Suppressor macrophage treated with lipopolysaccharide for 1 hour (primary cell): ENCODE data around the gene PIF1.
A peak's percentile ranks its signal among the peaks of the same experiment; 100 is the strongest.

Source experiments
- DNase-seq, 3 donors: peaks; one replicate each; pipeline ENCODE4 v3.0.0-alpha.2; 2020 to 2022

The PIF1 gene, protein sequence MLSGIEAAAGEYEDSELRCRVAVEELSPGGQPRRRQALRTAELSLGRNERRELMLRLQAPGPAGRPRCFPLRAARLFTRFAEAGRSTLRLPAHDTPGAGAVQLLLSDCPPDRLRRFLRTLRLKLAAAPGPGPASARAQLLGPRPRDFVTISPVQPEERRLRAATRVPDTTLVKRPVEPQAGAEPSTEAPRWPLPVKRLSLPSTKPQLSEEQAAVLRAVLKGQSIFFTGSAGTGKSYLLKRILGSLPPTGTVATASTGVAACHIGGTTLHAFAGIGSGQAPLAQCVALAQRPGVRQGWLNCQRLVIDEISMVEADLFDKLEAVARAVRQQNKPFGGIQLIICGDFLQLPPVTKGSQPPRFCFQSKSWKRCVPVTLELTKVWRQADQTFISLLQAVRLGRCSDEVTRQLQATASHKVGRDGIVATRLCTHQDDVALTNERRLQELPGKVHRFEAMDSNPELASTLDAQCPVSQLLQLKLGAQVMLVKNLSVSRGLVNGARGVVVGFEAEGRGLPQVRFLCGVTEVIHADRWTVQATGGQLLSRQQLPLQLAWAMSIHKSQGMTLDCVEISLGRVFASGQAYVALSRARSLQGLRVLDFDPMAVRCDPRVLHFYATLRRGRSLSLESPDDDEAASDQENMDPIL

DNA sequence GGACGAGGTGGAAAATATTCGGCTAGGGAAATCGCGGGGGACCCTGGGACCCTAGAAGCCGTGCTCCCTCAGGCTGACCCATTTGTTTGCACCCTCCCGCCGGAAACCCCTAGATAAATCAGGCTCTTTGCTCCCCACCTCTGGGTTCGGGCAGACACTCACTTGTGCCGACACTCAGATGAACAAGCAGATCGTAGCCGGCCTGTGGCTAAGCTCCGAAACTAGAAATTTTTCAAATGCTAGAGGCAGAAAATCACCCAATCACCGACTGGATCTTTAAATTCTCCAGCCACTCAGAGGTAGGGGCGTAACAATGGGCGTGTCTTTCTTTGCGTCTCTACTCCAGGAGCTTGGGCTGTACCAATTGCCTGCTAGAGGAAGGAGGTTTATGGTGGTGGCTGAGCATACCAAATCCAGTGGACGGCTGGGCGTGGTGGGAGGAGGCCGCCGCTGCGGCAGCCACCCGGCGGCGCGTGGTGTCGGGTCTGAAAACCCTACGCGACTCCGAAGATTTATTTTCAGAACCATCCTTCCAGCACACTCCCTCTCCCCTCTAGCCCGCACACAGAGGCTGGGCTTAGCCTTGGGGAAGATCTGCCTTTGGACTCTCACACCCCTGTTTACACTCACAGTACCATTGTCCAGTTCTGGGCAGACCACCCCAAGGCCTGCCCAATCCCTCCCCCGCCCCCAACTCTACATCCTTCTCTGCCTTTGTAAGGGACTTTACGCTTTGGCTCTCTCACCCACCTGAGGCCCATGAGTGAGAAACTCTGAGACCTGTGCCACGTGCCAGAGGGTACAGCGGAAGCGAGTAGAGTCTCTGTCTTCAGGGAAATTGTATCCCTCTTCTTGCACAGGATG lies at the start of gene PIF1:
Gene PIF1 (minus strand): TSS at position 217 of the 864 bp plus-strand sequence. CDS start 1,312 bp downstream, outside the sequence.
- peak; percentile 96 to 98 (median 98) for DNase-seq

DNA sequence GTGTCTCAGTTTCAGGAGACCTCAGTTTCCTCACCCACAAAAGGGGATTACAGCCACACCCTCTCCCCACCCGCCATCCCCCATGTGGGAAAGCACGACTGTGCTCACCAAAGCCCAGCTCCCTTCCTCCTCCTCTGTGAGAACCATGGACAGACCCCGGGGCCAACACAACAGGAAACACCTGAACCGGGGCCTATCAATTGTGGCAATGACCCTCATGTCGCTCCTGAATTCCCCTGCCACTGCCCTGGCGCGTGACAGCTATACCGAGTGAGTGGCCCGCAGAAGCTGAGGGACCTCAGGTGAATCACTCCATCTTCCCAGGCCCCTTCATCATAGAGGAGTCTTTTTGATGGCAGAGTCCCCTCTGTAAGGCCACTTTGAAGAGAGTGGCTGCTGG lies 44.9 kb upstream of the PIF1 start:
- DNase-seq = no peak

DNA sequence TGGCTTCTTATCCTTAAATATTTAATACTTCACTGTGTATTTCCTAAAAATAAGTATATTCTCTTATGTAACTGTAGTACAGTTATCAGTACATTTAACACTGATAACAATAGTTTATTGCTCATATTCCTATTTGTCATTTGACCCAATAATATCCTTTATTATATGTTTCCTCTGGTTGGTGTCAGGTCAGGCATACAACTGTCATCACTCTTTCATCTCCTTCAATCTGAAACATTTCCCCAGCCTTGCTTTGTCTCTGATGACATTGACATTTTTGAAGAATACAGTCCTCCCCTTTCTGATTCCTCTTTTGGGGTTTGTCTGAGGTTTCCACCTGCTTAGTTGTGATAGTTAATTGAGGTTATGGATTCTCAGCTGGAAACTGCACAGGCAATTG lies 44.1 kb upstream of the PIF1 start:
- no peak for DNase-seq

DNA sequence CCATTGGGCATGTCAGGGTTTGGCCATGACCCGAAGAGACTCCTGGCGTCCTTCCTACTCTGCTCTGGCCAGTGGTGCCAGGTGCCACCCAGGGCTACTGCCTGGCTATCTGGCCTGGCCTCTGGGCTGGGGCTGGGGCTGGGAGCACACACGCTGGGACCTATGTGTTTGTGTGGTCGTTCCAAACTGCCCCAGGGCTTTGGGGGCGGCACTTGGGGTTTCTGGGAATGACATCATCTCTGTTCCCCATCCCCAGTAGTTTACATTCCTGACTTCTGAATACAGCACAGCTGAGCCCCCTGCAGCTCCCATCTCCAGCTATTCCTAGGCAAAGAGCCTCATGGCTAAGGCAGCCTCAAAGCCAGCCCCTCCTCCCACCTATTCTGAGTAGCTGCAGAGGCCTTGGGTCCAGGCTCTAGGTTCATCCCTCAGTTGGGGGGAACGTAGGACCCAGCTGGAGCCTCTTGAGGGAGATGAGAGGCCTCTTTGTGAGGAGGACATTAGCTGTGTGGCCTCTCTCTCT lies 40.6 kb upstream of the PIF1 start:
- DNase-seq = no peak

DNA sequence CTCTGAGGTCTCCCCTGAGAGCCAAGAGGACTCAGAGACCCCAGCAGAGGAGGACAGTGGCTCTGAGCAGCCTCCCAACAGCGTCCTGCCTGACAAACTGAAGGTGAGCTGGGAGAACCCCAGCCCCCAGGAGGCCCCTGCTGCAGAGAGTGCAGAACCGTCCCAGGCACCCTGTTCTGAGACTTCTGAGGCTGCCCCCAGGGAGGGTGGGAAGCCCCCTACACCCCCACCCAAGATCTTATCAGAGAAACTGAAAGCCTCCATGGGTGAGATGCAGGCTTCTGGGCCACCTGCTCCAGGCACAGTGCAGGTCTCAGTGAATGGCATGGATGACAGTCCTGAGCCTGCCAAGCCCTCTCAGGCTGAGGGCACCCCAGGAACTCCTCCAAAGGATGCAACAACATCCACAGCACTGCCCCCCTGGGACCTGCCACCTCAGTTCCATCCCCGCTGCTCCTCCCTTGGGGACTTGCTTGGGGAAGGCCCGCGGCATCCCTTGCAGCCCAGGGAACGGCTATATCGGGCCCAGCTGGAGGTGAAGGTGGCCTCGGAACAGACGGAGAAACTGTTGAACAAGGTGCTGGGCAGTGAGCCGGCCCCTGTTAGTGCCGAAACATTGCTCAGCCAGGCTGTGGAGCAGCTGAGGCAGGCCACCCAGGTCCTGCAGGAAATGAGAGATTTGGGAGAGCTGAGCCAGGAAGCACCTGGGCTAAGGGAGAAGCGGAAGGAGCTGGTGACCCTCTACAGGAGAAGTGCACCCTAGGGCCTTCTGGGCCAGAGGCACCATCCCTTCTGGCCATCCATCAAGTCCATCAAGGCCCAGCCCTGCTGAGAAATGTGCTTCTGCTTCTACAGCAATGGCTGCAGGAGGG lies 39.9 kb upstream of the PIF1 start:
- no peak for DNase-seq

DNA sequence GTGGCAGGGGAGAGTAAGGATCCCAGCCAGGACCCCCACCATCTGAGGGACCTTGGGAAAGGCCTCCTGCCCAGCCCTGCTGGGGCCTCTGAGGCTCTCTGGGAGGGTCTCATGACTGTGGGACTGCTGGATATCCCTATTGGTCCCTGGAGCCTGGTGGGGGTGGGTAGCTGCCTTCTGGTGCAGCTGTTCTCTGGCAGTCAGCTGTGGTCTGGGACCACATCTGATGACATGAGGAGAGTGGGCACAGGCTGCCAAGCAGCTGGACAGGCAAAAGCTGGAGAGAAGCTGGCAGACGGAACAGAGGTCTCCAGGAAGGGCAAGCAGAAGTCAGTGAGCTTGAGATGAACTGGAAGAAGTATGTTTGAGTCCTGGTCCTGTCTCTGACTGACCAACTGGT lies 38.6 kb upstream of the PIF1 start:
- no peak for DNase-seq

DNA sequence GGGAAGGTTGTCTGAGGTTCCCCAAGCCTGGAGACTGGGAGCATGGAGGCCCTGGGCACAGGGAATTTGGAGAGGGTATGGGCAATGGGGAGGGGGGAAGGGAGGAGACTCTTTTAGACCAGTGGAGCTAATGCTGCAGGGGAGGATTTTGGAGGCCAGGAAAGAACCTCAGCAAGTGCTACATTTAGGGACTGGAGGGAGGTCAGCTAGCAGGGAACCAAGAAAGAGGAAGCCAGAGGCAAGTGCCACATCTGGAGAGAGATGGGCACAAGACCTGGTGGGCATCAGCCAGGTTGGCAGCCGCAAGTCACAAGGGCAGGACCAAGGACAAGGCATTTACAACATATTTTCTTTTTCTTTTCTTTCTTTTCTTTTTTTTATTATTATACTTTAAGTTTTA lies 37.0 kb upstream of the PIF1 start:
- no peak for DNase-seq

DNA sequence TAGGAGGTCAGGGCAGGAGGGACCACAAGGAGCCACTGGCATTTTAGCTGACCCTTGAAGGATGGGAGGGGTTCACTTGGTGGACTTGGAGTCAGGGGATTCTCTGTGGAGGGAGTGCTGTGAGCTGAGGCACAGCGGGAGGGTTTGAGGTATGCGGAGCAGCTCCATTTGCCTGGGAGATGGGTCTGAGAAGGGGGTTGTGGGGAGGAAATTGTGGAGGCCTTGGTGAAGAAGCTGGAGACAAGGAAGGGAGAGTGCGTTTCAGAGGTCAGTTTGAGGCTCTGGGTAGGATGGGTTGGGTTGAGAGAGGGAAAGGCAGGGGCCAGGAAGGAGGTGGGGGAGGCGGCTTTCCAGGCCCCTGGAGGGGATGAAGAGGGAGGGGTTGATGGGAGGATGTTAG lies 36.5 kb upstream of the PIF1 start:
- no peak for DNase-seq

DNA sequence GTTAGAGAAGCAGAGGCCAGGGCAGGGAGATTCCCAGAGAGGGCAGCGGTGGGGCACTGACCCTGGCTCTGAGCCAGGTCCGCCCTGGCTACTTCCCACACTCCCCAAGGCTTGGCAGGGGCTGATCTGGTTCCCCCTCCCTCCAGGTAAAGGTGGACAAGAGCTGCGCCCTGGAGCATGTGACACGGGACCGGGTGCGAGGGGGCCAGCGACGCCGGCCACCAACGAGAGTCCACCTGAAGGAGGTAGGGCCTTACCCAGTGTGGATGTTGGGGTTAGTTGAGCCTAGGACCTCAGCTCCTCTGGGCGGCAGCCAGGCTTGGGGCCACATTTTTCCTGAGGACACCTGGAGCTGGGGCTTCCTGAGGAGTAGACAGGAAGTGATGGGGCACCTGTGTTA lies 35.9 kb upstream of the PIF1 start:
- DNase-seq = no peak

DNA sequence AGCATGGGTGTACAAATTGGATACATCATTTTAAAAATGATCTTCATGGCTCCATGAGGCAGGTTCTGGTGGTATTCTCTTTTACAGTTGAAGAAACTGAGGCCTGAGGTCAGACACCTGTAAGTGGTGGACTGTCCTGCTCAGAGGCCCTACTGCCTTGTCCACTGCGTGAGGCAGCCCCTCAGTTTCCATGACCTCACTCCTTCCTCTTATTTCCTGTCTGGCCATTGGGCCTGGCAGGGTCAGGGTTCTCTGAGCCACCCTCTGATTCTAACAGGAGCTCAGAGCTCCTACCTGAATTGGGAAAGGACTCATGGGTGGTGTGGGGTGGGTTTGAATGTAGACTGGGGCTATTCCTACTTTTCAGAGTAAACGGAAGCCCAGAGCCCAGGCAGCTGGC lies 33.8 kb upstream of the PIF1 start:
- DNase-seq = no peak

DNA sequence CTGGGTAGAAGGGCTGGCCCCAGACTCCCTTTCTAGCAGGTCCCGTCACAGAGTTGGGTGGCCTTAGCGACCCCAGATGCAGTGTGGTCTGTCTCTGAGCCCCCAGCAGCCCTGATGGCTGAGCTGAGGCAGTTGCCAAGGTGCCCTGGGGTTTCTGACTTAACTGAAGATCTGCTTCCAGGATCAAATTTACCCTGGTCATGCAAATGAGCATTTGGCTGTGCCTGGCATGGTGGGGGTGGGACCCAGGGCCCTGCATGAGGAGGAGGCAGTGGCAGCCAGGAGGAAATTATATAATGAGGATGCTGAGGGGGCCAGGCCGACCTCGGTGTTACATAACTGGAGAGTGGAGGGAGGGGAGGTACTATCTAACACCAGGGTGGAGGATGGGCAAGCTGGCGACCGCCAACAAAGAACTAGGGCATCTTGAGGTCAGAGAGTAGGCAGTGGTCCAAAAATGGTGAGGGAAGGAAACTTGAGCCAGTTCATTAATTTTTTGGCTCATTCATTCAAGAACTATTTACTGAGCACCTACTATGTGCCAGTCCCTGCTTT lies 32.7 kb upstream of the PIF1 start:
- DNase-seq = no peak

DNA sequence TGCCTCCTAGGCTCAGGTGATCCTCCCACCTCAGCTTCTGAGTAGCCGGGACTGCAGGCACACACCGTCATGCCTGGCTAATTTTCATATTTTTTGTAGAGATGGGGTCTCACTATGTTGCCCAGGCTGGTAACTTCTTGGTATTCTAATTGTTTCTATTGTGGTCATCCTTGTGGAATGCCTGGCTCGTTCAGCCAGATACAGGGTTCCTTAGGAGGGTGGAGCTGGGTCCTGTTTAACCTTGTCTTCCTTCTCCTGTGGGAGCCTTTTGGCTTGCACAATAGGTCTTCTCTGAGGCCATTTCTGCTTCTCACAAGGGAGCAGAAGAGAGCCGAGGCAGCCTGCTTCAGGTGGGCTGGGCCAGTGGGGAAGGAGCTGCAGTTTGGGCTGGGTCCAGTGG lies 32.0 kb upstream of the PIF1 start:
- peak in 1 of 3 donors; percentile 63 for DNase-seq

DNA sequence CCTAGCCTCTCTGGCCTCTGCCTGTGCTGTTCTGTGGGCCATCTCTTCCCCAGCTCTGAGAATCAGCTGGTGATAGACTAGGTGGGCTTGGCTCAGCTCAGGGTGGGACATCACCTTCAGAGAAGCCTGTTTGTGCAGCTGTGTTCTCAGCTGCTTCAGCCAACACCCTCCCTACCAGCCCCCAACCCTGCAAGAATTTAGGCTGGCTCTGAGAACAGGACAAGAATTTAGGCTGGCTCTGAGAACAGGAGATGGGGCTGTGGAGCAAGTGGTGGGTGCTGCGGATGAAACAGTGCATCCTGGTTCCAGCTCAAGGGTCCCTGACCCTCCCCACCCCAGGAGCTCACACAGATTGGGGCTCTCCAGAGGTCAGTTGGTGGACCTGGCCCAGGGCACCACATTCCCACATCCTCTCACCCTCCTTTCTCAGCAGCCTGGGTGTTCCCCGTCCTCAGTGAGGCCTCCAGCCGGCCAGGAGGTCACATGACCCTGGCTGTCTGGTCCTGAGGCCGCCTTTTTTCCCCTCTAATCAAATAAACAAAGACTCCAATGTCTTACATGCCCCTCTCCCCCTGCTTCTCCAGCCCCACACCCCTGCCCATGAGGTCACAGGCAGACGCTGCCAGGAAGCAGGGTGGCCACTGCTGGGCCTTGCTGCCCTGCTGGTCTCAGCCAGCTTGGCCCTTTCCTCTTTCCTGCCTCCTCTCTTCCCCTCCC lies 31.1 kb upstream of the PIF1 start:
- DNase-seq = peak in 1 of 3 donors; percentile 45

DNA sequence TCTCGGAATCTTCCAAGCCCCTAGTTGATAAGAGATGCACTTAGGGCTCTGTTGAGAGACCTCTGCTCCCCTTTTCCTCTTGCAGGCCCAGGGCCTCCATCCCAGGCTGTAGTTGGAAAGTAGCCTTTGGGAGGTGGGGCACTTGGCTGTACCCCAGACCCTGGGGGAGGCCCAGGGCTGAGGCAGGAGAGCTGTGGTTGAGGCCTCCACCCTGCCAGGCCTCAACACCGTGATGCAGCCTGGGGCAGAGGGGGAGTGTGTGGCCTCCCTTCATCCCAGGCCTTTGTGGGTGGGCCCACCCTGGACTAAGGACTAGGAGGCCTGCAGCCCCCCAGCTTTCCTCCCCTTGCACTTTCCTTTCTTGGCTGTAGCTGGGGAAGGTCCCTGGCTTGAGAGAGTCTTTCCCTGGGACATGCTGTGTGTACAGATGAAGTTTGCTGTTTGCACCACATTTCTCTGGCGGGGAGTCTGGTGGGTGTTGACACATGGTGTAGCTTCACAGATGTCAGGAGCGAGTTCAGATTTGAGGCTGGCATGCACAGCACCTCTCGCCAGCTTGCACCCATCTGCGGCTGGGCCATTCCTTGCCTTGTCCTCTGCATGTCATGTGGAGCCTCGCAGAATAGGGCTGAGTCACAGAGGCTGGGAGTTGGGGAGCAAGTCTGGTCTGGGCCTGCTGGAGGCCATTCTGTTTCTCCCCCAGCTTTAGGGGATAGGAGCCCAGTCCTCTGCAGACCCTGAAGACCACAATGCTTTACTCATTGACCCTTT lies 29.9 kb upstream of the PIF1 start:
- no peak for DNase-seq

DNA sequence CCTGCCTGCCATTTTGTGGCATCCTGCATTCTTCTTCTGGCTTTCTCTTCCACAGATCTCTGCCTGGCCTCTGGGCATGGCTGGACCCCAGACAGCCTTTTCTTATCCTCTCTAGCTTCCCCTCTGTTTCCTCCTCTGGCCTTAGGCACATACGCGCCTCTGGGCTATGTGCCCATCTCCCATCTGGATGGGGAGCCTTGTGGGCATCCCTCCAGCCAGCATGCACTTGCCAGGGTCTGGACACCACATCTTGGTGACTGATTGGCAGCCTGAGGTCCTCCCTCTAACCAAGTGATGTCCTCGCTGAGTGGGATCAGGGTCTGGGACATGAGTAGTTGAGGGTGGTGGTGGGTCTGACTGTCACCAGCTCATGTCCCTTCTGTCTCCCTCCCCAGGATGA lies 29.1 kb upstream of the PIF1 start:
- no peak for DNase-seq

DNA sequence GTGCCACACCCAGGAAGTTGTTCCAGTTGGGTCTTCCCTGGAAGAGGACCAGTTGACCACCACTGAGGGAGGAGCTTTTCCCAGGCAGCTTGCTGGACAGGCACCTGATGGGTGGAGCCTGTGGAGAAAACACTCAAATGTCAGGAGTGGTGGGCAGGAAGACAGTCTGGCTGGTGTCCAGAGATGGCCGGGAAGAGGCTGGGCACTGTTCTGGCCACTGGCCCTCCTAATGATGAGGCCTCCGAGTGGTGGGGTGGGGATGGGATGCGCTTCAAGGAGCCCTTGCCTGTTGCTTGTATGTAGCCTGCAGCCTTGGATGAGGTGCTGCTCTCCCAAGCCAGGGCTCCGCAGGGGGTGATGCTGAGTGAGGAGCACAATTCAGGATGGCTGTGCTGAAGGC lies 28.6 kb upstream of the PIF1 start:
- no peak for DNase-seq

DNA sequence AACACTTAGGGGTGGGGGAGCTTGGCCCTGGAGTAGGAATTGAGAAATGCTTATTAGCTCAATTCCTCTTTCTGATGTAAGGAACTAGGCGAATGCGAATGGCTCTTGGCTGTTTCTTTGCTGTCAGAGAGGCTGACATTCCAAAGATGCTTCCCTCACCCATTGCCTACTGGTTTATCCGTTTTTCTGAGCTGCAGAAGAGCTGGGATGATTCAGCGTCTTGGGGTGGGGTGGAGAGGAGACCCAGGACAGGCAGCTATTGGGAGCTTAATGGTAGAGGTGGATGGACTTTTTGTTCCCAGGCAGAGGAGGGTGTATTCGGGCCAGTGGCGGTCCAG lies 26.0 kb upstream of the PIF1 start:
- peak; percentile 79 to 84 (median 83) for DNase-seq

DNA sequence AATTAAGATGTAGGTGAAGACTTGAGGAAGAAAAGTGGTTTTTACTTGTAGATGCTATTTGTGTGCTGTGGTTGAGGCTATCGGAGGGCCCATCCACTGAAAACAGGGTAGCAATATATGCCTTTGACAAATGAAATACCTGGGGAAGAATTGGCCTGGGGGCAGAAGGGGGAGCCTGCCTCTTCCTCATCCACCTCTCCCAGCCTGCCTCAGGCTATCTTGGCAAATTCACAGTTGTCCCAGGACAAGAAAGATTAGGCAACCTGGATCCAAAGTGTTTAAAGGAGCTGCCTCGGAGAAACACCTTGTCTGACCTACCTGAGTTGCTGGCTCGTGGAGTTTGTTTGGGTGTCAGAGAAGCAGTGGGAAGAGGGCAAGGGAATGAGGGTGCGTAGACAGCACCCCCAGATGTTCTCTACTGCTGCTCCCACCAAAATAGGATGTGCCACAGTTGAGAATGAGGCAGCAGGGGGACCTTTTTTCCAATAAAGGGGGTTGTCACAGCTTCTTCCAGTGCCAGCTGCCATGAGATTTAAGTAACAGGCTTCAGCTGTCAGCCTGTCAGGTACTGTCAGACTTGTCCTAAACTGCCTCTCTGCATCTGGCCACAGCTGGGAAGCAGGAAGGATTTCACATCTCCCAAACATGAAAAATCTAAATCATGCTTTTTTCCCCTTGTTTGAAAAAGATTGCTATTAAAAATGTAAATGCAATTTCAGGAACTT lies 25.5 kb upstream of the PIF1 start:
- DNase-seq = no peak

DNA sequence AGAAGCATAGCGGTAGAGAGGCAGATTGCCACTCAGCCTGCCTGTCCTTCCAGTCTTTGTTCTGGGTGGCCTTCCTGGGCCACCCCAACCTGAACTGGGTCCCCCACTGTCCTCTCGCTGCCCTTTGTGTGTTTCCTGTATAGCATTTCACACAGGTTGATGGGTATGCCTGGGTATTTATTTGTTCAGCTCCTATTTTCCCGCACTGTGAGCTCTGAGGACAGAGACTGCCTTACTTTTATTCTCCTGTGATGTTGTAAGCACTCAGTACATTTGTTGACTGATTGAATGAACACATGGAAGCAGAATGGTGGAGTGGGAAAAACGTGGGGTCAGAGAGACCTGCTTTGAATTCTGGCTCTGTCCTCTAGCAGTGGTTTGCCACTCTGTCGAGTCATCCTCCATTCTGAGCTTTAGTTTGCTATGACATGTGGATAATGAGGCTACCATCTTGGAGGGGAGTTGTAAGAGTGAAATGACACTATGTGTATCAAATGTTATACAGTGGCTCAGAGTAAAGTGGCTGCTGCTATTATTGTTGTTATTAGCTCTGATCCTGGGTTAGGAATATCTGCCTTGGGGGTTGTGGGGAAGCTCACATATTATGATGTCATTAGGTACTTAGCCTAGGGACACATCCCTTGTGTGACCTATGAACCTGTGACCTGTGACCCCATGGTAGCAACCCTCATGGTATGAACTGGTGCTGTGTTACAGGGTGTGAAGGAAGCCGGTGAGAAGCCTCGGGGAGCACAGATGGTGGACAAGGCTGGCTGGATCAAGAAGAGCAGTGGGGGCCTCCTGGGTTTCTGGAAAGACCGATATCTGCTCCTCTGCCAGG lies 22.6 kb upstream of the PIF1 start:
- DNase-seq = no peak
